Measurements from ENCODE around the gene SH2D3A. TPM values are rescaled to one million over a fixed set of nuclear protein-coding genes. Genes with fewer than 3 reads are reported as not detected.
A peak's percentile ranks its signal among the peaks of the same experiment; 100 is the strongest.

The SH2D3A gene
- total RNA-seq, 1 experiment from 2014 or later = 43.4 TPM

DNA sequence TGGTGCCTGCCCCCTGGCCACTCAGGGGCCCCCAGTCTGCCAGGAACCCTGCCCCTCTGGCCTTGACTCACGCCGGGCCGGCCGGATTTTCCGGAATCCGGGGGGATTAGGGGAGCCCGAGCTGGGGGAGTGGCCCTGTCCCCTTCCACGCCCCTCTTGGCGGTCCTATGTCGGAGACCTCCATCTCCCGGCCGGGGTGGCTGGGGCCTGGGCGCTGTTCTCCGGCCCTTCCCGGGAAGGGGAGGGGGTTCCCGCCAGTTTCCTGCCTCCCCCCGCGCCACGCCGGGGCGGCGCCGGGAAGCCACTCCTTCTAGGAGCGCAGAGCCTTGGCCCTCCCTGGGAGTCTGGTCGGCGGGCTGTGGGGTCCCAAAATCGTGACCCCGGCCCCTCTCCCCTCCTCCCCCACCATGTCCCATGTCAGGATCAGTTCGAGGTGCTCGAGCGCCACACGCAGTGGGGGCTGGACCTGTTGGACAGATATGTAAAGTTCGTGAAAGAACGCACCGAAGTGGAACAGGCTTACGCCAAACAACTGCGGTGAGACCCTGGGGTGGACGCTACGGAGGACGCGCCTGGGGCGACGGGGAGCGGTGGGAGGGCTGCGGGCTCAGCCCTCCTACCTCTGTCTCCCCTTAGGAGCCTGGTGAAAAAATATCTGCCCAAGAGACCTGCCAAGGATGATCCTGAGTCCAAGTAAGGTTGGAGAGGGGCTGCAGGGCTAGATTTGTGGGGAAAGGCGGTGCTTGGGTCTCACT, 26.5 kb downstream of the SH2D3A start:
- TF ChIP-seq EZH2 (IDR thresholded peaks at IDR 0.05; ENCODE audit: low read depth) (no peak), CTCF (conservative IDR thresholded peaks at IDR 0.05) (no peak)
- H3K4me1 ChIP-seq (replicated peaks; ENCODE audit: insufficient read depth) = peaks cover 58% of the 10 kb centered on the region
- CTCF ChIA-PET = no interaction called here
- BruUV-seq (replicated peaks) = no TSS peak
- DNase-seq = peak; percentile 71 to 76
- peak overlapping the region; percentile 81 for H3K4me2 ChIP-seq
- H4K20me1 ChIP-seq (ENCODE audit: insufficient read depth) = 0 out of 2 replicates have a peak, but pooled peaks cover 5% of the 10 kb centered on the region
- POLR2A ChIA-PET (ENCODE audit: unreplicated experiment) = no interaction called here
- H3K27me3 ChIP-seq (ENCODE audit: insufficient read depth, low read depth) = no peaks in the 10 kb centered on the region
- intact Hi-C loops (cut with micrococcal nuclease; ENCODE audit: unreplicated experiment) = no loop called here
- H3K36me3 ChIP-seq (ENCODE audit: low read depth) = 0 out of 2 replicates have a peak, but pooled peaks cover 3% of the 10 kb centered on the region
- H2AFZ ChIP-seq = no peak overlapping the region
- no peaks in the 10 kb centered on the region for H3K9me2 ChIP-seq (ENCODE audit: insufficient read depth)
- H3F3A ChIP-seq (ENCODE audit: insufficient read depth, low read depth) = peaks cover 61% of the 10 kb centered on the region
- no peaks in the 10 kb centered on the region for H3K9me3 ChIP-seq (ENCODE audit: insufficient read depth, low read depth)
- peaks cover 46% of the 10 kb centered on the region for H3K79me2 ChIP-seq (ENCODE audit: low read depth)
- peak overlapping the region; percentile 61 for H3K27ac ChIP-seq
- H3K4me3 ChIP-seq = peak overlapping the region; percentile 91

GRCh38 chr19:6739883-6740588, 27.2 kb downstream of the SH2D3A start:
- CTCF ChIA-PET = no interaction called here
- H3K9me2 ChIP-seq (ENCODE audit: insufficient read depth) = no peaks in the 10 kb centered on the region
- peak overlapping the region; percentile 81 for H3K4me2 ChIP-seq
- no peaks in the 10 kb centered on the region for H3K36me3 ChIP-seq (ENCODE audit: low read depth)
- H4K20me1 ChIP-seq (ENCODE audit: insufficient read depth) = 0 out of 2 replicates have a peak, but pooled peaks cover 5% of the 10 kb centered on the region
- H3K4me1 ChIP-seq (replicated peaks; ENCODE audit: insufficient read depth) = peaks cover 52% of the 10 kb centered on the region
- H3K27me3 ChIP-seq (ENCODE audit: insufficient read depth, low read depth) = no peaks in the 10 kb centered on the region
- no peak for TF ChIP-seq CTCF (conservative IDR thresholded peaks at IDR 0.05)
- no peak for TF ChIP-seq EZH2 (IDR thresholded peaks at IDR 0.05; ENCODE audit: low read depth)
- intact Hi-C loops (cut with micrococcal nuclease; ENCODE audit: unreplicated experiment) = loop anchor here (1.0 to 5.0 kb wide), 3 partner anchors 61 to 613 kb away; partner anchors contain the start of gene CRB3
- H3K79me2 ChIP-seq (ENCODE audit: low read depth) = peaks cover 50% of the 10 kb centered on the region
- H3K4me3 ChIP-seq = peak overlapping the region; percentile 91
- DNase-seq = peak in 1 of 2 experiments; percentile 42
- TSS peak; percentile 38 for BruUV-seq (replicated peaks)
- no peak overlapping the region for H2AFZ ChIP-seq
- POLR2A ChIA-PET (ENCODE audit: unreplicated experiment) = interaction anchor here (0.6 kb wide), 1 partner anchor 223 kb away, joined by 4 read pairs; no protein-coding TSS in a partner anchor
- no peaks in the 10 kb centered on the region for H3K9me3 ChIP-seq (ENCODE audit: insufficient read depth, low read depth)
- peak overlapping the region; percentile 61 for H3K27ac ChIP-seq
- peaks cover 61% of the 10 kb centered on the region for H3F3A ChIP-seq (ENCODE audit: insufficient read depth, low read depth)

DNA sequence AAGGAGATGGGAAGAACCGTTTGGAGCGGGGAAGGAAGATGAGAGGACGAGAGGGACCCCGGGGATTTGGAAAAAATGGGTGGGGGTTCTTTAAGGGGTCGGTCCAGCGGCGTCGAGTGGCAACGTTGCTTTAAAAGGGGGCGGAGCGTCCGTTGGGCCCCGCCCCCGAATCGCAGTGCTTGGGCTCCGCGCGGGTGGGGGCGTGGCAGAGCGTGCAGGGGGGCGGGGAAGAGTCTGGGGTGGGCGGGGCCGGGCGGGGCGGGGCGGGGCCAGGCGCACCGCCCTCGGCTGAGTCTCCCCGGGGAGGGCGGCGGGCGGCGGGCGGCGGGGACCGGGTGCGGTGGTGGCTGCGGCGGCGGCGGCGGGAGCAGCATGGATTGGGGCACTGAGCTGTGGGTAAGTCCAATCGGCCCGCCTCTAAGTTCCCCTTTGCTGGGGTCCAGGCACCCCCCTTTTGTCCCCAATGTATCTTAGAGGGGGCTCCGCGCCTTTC, 27.8 kb downstream of the SH2D3A start, which contains the start of gene TRIP10:
TSS of gene TRIP10 (plus strand) at position 291 of the 493 bp plus-strand sequence. CDS start at position 373, 82 bp downstream.
- H3K27ac ChIP-seq = peak within 1 kb of the TSS; percentile 61
- H3K4me3 ChIP-seq = peak within 1 kb of the TSS; percentile 91
- DNase-seq = peak in 1 of 2 experiments; percentile 65
- H3K9me3 ChIP-seq (ENCODE audit: insufficient read depth, low read depth) = no peaks in the 10 kb centered on the region
- peak within 1 kb of the TSS; percentile 81 for H3K4me2 ChIP-seq
- no peaks in the 10 kb centered on the region for H3K9me2 ChIP-seq (ENCODE audit: insufficient read depth)
- TF ChIP-seq CTCF (conservative IDR thresholded peaks at IDR 0.05) (no peak), EZH2 (IDR thresholded peaks at IDR 0.05; ENCODE audit: low read depth) (no peak)
- no peaks in the 10 kb centered on the region for H3K36me3 ChIP-seq (ENCODE audit: low read depth)
- peaks cover 56% of the 10 kb centered on the region for H3F3A ChIP-seq (ENCODE audit: insufficient read depth, low read depth)
- BruUV-seq (replicated peaks) = no TSS peak
- no peaks in the 10 kb centered on the region for H3K27me3 ChIP-seq (ENCODE audit: insufficient read depth, low read depth)
- H2AFZ ChIP-seq = peak within 1 kb of the TSS; percentile 49; the same call in 1 of the 2 replicates
- intact Hi-C loops (cut with micrococcal nuclease; ENCODE audit: unreplicated experiment) = loop anchor here (1.0 to 5.0 kb wide), 3 partner anchors 62 to 612 kb away; partner anchors contain the start of gene CRB3
- ChIA-PET POLR2A (ENCODE audit: unreplicated experiment) (interaction anchor here (0.6 to 1.2 kb wide), 2 partner anchors 9 to 223 kb away, joined by 3 to 4 read pairs; no protein-coding TSS in a partner anchor), CTCF (interaction anchor here (0.6 kb wide), 1 partner anchor 22 kb away, joined by 3 read pairs; no protein-coding TSS in a partner anchor)
- H4K20me1 ChIP-seq (ENCODE audit: insufficient read depth) = 0 out of 2 replicates have a peak, but pooled peaks cover 5% of the 10 kb centered on the region
- H3K4me1 ChIP-seq (replicated peaks; ENCODE audit: insufficient read depth) = peaks cover 47% of the 10 kb centered on the region
- H3K79me2 ChIP-seq (ENCODE audit: low read depth) = peaks cover 51% of the 10 kb centered on the region

All from PC-9 (cell line).